H9 (cell line): ENCODE data around the gene PLA2G2F. TPM values are rescaled to one million over a fixed set of nuclear protein-coding genes. Genes with fewer than 3 reads are reported as not detected.

ENCODE experiments used
- DNase-seq: peaks from one replicate; pipeline ENCODE4 v3.0.0-alpha.2; 2017
- H2AFZ ChIP-seq: one replicate; pipeline ENCODE4 v1.6.1; 2013; ENCODE audit warnings: mild to moderate bottlenecking, low read length, control low read depth, moderate library complexity
- H2AK5ac ChIP-seq: 2 replicates; pipeline ENCODE4 v1.6.1; 2013; ENCODE audit warnings: low read length, control low read depth, mixed read lengths; ENCODE audit not compliant: insufficient read length
- H2BK120ac ChIP-seq: one replicate; pipeline ENCODE4 v1.6.1; 2013; ENCODE audit warnings: low read depth, mild to moderate bottlenecking, low read length, control low read depth, inconsistent platforms; ENCODE audit not compliant: poor library complexity, severe bottlenecking
- H2BK12ac ChIP-seq: 2 replicates; pipeline ENCODE4 v1.6.1; 2013; ENCODE audit warnings: low read length, control low read depth, mixed read lengths, low read depth; ENCODE audit not compliant: insufficient read length
- H2BK15ac ChIP-seq: 2 replicates; pipeline ENCODE4 v1.6.1; 2013; ENCODE audit warnings: low read depth, low read length, control low read depth
- H2BK20ac ChIP-seq: one replicate; pipeline ENCODE4 v1.6.1; 2013; ENCODE audit warnings: low read depth, mild to moderate bottlenecking, low read length, control low read depth, inconsistent platforms; ENCODE audit not compliant: poor library complexity, severe bottlenecking
- H2BK5ac ChIP-seq: 2 replicates; pipeline ENCODE4 v1.6.1; 2013; ENCODE audit warnings: low read length, control low read depth, mixed read lengths; ENCODE audit not compliant: insufficient read length
- H3K14ac ChIP-seq: 2 replicates; pipeline ENCODE4 v1.6.1; 2013; ENCODE audit warnings: low read length, control low read depth; ENCODE audit not compliant: insufficient read depth
- H3K18ac ChIP-seq: 2 replicates; pipeline ENCODE4 v1.6.1; 2013; ENCODE audit warnings: low read depth, mild to moderate bottlenecking, mixed read lengths, low read length, control low read depth; ENCODE audit not compliant: insufficient read length
- H3K23ac ChIP-seq: 2 replicates; pipeline ENCODE4 v1.6.1; 2013; ENCODE audit warnings: low read length, control low read depth, mixed read lengths, low read depth; ENCODE audit not compliant: insufficient read length
- H3K23me2 ChIP-seq: 2 replicates; pipeline ENCODE4 v1.6.1; 2013; ENCODE audit warnings: low read depth, mild to moderate bottlenecking, mixed read lengths, low read length, control low read depth; ENCODE audit not compliant: insufficient read length, poor library complexity, severe bottlenecking
- H3K27ac ChIP-seq: 2 replicates; pipeline ENCODE4 v1.5.1; 2013; ENCODE audit warnings: low read length, control low read depth, mixed read lengths, low read depth; ENCODE audit not compliant: insufficient read length
- H3K27me3 ChIP-seq: 2 replicates; pipeline ENCODE4 v1.6.1; 2013; ENCODE audit warnings: low read length, control low read depth, inconsistent platforms; ENCODE audit not compliant: insufficient read depth
- H3K4ac ChIP-seq: 2 replicates; pipeline ENCODE4 v1.6.1; 2013; ENCODE audit warnings: low read depth, mild to moderate bottlenecking, control low read depth, inconsistent platforms, low read length, moderate library complexity
- H3K4me1 ChIP-seq: 2 replicates; pipeline ENCODE4 v1.6.1; 2013; ENCODE audit warnings: low read length, control low read depth, inconsistent platforms; ENCODE audit not compliant: insufficient read depth
- H3K4me2 ChIP-seq: 2 replicates; pipeline ENCODE4 v1.6.1; 2013; ENCODE audit warnings: low read length, control low read depth, mixed read lengths; ENCODE audit not compliant: insufficient read length, insufficient read depth
- H3K56ac ChIP-seq: 2 replicates; pipeline ENCODE4 v1.6.1; 2013; ENCODE audit warnings: low read depth, mild to moderate bottlenecking, mixed read lengths, low read length, control low read depth; ENCODE audit not compliant: insufficient read length
- H3K79me1 ChIP-seq: 2 replicates; pipeline ENCODE4 v1.6.1; 2013; ENCODE audit warnings: low read depth, mild to moderate bottlenecking, moderate library complexity, low read length, control low read depth, inconsistent platforms; ENCODE audit not compliant: insufficient read depth, poor library complexity, severe bottlenecking
- H3K79me2 ChIP-seq: 2 replicates; pipeline ENCODE4 v1.6.1; 2013; ENCODE audit warnings: low read length, control low read depth, inconsistent platforms; ENCODE audit not compliant: insufficient read depth
- H3K9ac ChIP-seq: 2 replicates; pipeline ENCODE4 v1.6.1; 2013; ENCODE audit warnings: low read length, control low read depth, mixed read lengths; ENCODE audit not compliant: insufficient read length; ENCODE audit errors: extremely low read depth
- H3K9me3 ChIP-seq: one replicate; pipeline ENCODE4 v1.6.1; 2013; ENCODE audit warnings: low read depth, low read length, inconsistent platforms; ENCODE audit not compliant: control insufficient read depth
- H3T11ph ChIP-seq: one replicate; pipeline ENCODE4 v1.6.1; 2013; ENCODE audit warnings: mild to moderate bottlenecking, low read length, control low read depth, inconsistent platforms
- H4K20me1 ChIP-seq: one replicate; pipeline ENCODE4 v1.6.1; 2013; ENCODE audit not compliant: control insufficient read depth, insufficient read length, insufficient read depth
- H4K5ac ChIP-seq: 2 replicates; pipeline ENCODE4 v1.6.1; 2013; ENCODE audit warnings: low read depth, mild to moderate bottlenecking, mixed read lengths, low read length, control low read depth; ENCODE audit not compliant: insufficient read length
- H4K8ac ChIP-seq: replicated peaks from 2 replicates; pipeline ENCODE4 v1.6.1; 2013; ENCODE audit warnings: low read length, control low read depth, mixed read lengths, low read depth; ENCODE audit not compliant: insufficient read length
- H4K91ac ChIP-seq: 2 replicates; pipeline ENCODE4 v1.6.1; 2013; ENCODE audit warnings: low read depth, mild to moderate bottlenecking, moderate library complexity, mixed read lengths, low read length, control low read depth; ENCODE audit not compliant: insufficient read length
- H3K27ac Mint-ChIP-seq, 3 experiments: 2 replicates in 2 of 3; 3 replicates in 1 of 3; pipeline ENCODE4 v1.8.0; 2020 to 2021; ENCODE audit warnings: mixed read lengths in 3 of 3, mild to moderate bottlenecking in 1 of 3, moderate library complexity in 1 of 3
- H3K27me3 Mint-ChIP-seq: 2 replicates; pipeline ENCODE4 v1.8.0; 2021; ENCODE audit warnings: low read depth, mild to moderate bottlenecking, moderate library complexity, mixed read lengths
- H3K36me3 Mint-ChIP-seq, 3 experiments: 2 replicates in 2 of 3; 3 replicates in 1 of 3; pipeline ENCODE4 v1.8.0; 2020 to 2021; ENCODE audit warnings: low read depth in 3 of 3, mixed read lengths in 3 of 3; ENCODE audit not compliant: insufficient read depth in 1 of 3
- H3K4me1 Mint-ChIP-seq, 2 experiments: 2 replicates each; pipeline ENCODE4 v1.8.0; 2020; ENCODE audit warnings: mixed read lengths in 2 of 2
- H3K4me3 Mint-ChIP-seq, 2 experiments: 2 replicates in 1 of 2; 3 replicates in 1 of 2; pipeline ENCODE4 v1.8.0; 2020 to 2021; ENCODE audit warnings: mild to moderate bottlenecking in 2 of 2, mixed read lengths in 2 of 2, moderate library complexity in 1 of 2
- H3K9me3 Mint-ChIP-seq, 2 experiments: 2 replicates in 1 of 2; 3 replicates in 1 of 2; pipeline ENCODE4 v1.8.0; 2020; ENCODE audit warnings: mild to moderate bottlenecking in 2 of 2, mixed read lengths in 2 of 2, moderate library complexity in 1 of 2
- WGBS: extraction: QIAGEN DNeasy Blood & Tissue Kit; methylation state at CpG from one replicate; pipeline ENCODE4 v1.1.7; 2013; ENCODE audit warnings: missing lambda C conversion rate, low lambda C conversion rate, mixed read lengths; ENCODE audit not compliant: insufficient read length; ENCODE audit errors: extremely low coverage; 5-methylcytosine and 5-hydroxymethylcytosine counted together
- total RNA-seq: library from RNA; stranded (reverse); gene quantifications from 2 replicates; pipeline ENCODE4 v1.2.1, GENCODE V29; 2021
- TF ChIP-seq, protein P1 (sequence below): fragments of 200-600 bp; sonication (generic); conservative IDR thresholded peaks from 3 replicates; pipeline ENCODE4 v1.8.0; 2021; ENCODE audit warnings: antibody characterized with exemption, mild to moderate bottlenecking

Gene PLA2G2F
- total RNA-seq, 1 experiment from 2014 or later, result not detected

DNA sequence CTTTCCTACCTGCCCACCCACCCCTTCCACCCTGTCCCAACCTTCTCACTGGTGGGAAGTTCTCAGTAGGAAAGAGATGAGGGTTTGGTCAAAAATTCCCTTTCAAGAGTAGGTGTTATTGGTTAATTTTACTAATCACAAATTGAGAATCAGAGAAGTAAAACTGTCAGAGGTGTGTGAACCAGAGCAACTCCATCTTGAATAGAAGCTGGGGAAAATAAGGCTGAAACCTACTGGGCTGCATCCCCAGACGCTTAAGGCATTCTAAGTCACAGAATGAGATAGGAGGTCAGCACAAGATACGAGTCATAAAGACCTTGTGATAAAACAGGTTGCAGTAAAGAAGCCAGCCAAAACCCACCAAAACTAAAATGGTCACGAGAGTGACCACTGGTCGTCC, 31.3 kb upstream of the PLA2G2F start:
- H4K5ac ChIP-seq, result no peak overlapping the region
- H3K9me3 ChIP-seq, result no peaks in the 10 kb centered on the region
- no peak overlapping the region for H3K4ac ChIP-seq
- no peaks in the 10 kb centered on the region for H3K27me3 ChIP-seq
- H3K14ac ChIP-seq, result no peak overlapping the region
- H2BK12ac ChIP-seq, result no peak overlapping the region
- no peak overlapping the region for H4K91ac ChIP-seq
- H3K27ac Mint-ChIP-seq, result no peak overlapping the region
- no peaks in the 10 kb centered on the region for H3K79me2 ChIP-seq
- H4K20me1 ChIP-seq, result no peaks in the 10 kb centered on the region
- no peak overlapping the region for H2BK20ac ChIP-seq
- no CpG with 5 or more reads among the region's 4 CpGs for WGBS
- DNase-seq, result no peak
- no peak overlapping the region for H3K18ac ChIP-seq
- no peak overlapping the region for H3K56ac ChIP-seq
- peaks cover 9 to 14% of the 10 kb centered on the region in 2 experiments for H3K9me3 Mint-ChIP-seq
- peaks cover 3% of the 10 kb centered on the region; the same call in 1 of the 2 replicates for H3K27me3 Mint-ChIP-seq
- H3K36me3 Mint-ChIP-seq, result peaks cover 0 to 1% (median 0%) of the 10 kb centered on the region in 3 experiments; a peak in 2 of 7 replicates
- no peaks in the 10 kb centered on the region for H3K79me1 ChIP-seq
- peaks cover 2% of the 10 kb centered on the region for H3K23me2 ChIP-seq
- peaks cover 11% of the 10 kb centered on the region in 2 experiments for H3K4me1 Mint-ChIP-seq
- H2BK15ac ChIP-seq, result no peak overlapping the region
- H3T11ph ChIP-seq, result no peak overlapping the region
- no peak overlapping the region for H2AFZ ChIP-seq
- H3K4me2 ChIP-seq, result no peak overlapping the region
- no peak overlapping the region for H2AK5ac ChIP-seq
- H2BK120ac ChIP-seq, result no peak overlapping the region
- no peak overlapping the region for H3K27ac ChIP-seq
- H4K8ac ChIP-seq, result no peak overlapping the region
- H2BK5ac ChIP-seq, result no peak overlapping the region
- H3K9ac ChIP-seq, result no peak overlapping the region
- peaks cover 2% of the 10 kb centered on the region; the same call in 1 of the 2 replicates for H3K4me1 ChIP-seq
- no peak overlapping the region for H3K4me3 Mint-ChIP-seq
- TF ChIP-seq, protein P1, sequence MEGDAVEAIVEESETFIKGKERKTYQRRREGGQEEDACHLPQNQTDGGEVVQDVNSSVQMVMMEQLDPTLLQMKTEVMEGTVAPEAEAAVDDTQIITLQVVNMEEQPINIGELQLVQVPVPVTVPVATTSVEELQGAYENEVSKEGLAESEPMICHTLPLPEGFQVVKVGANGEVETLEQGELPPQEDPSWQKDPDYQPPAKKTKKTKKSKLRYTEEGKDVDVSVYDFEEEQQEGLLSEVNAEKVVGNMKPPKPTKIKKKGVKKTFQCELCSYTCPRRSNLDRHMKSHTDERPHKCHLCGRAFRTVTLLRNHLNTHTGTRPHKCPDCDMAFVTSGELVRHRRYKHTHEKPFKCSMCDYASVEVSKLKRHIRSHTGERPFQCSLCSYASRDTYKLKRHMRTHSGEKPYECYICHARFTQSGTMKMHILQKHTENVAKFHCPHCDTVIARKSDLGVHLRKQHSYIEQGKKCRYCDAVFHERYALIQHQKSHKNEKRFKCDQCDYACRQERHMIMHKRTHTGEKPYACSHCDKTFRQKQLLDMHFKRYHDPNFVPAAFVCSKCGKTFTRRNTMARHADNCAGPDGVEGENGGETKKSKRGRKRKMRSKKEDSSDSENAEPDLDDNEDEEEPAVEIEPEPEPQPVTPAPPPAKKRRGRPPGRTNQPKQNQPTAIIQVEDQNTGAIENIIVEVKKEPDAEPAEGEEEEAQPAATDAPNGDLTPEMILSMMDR, result no peak
- no peak overlapping the region for H3K23ac ChIP-seq
